SH-SY5Y (cell line): ENCODE data around the gene BGN.

Source experiments
- GATA2 ChIP-seq: IDR thresholded peaks from 2 replicates; pipeline ENCODE4 v1.6.1; 2011; ENCODE audit warnings: mild to moderate bottlenecking, low read depth, low read length
- GATA3 ChIP-seq: IDR thresholded peaks from 2 replicates; pipeline ENCODE4 v1.6.1; 2011; ENCODE audit warnings: low read depth, mild to moderate bottlenecking, low read length, moderate library complexity

GRCh38 chrX:153519569-153520286 is 24.9 kb downstream of the BGN start:
- TF ChIP-seq GATA2 (no peak), GATA3 (no peak)
